DOHH2 (cell line): ENCODE results near the gene PCDHGB1.

Experiments
- H3F3A ChIP-seq: fragments of 200-600 bp; sonication (generic), shearing (Covaris generic); 2 replicates; pipeline ENCODE4 v1.6.0; 2016; ENCODE audit warnings: antibody characterized with exemption, mild to moderate bottlenecking; ENCODE audit not compliant: control insufficient read depth, insufficient read depth
- H3K27ac ChIP-seq: fragments of 200-600 bp; sonication (generic); 2 replicates; pipeline ENCODE4 v1.5.1; 2014; ENCODE audit warnings: low read depth, mild to moderate bottlenecking, low read length, moderate library complexity
- H3K27me3 ChIP-seq: fragments of 200-600 bp; sonication (generic); 2 replicates; pipeline ENCODE4 v1.6.1; 2014; ENCODE audit warnings: mild to moderate bottlenecking, low read length, mixed read lengths; ENCODE audit not compliant: control insufficient read depth
- H3K36me3 ChIP-seq: fragments of 200-600 bp; sonication (generic); 2 replicates; pipeline ENCODE4 v1.6.1; 2014; ENCODE audit warnings: mild to moderate bottlenecking, low read length, moderate library complexity, mixed read lengths; ENCODE audit not compliant: control insufficient read depth
- H3K4me1 ChIP-seq: fragments of 200-600 bp; sonication (generic); 2 replicates; pipeline ENCODE4 v1.6.1; 2014; ENCODE audit warnings: mild to moderate bottlenecking, low read length, mixed read lengths; ENCODE audit not compliant: control insufficient read depth
- H3K4me2 ChIP-seq: fragments of 200-600 bp; sonication (generic); 2 replicates; pipeline ENCODE4 v1.6.0; 2014; ENCODE audit warnings: mild to moderate bottlenecking, low read length, moderate library complexity
- H3K4me3 ChIP-seq: fragments of 200-600 bp; sonication (generic); 2 replicates; pipeline ENCODE4 v1.5.1; 2014; ENCODE audit warnings: mild to moderate bottlenecking, low read length, mixed read lengths
- H3K79me2 ChIP-seq: fragments of 200-600 bp; sonication (generic); 2 replicates; pipeline ENCODE4 v1.6.1; 2014; ENCODE audit warnings: mild to moderate bottlenecking, low read length, mixed read lengths; ENCODE audit not compliant: control insufficient read depth
- H3K9me2 ChIP-seq: fragments of 200-600 bp; sonication (generic); replicated peaks from 2 replicates; pipeline ENCODE4 v1.6.1; 2014; ENCODE audit warnings: mild to moderate bottlenecking, low read length, mixed read lengths; ENCODE audit not compliant: control insufficient read depth
- H3K9me3 ChIP-seq: fragments of 200-600 bp; sonication (generic); 2 replicates; pipeline ENCODE4 v1.6.1; 2014; ENCODE audit warnings: antibody characterized with exemption, low read length, mixed read lengths; ENCODE audit not compliant: control insufficient read depth, insufficient read depth
- H4K20me1 ChIP-seq: fragments of 200-600 bp; sonication (generic); 2 replicates; pipeline ENCODE4 v1.6.0; 2014; ENCODE audit warnings: low read depth, mild to moderate bottlenecking, antibody characterized with exemption, low read length, moderate library complexity; ENCODE audit not compliant: control insufficient read depth, insufficient read depth
- CTCF ChIP-seq: fragments of 200-600 bp; sonication (generic); IDR thresholded peaks from one replicate; pipeline ENCODE4 v1.5.1; 2014; ENCODE audit warnings: antibody characterized with exemption, mild to moderate bottlenecking, low read depth, low read length; ENCODE audit not compliant: poor library complexity, severe bottlenecking
- EZH2phosphoT487 ChIP-seq: fragments of 200-600 bp; sonication (generic); IDR thresholded peaks from 2 replicates; pipeline ENCODE4 v1.6.1; 2017; ENCODE audit warnings: borderline replicate concordance, mild to moderate bottlenecking, antibody characterized with exemption, low read length, moderate library complexity, mixed read lengths

The PCDHGB1 gene

GRCh38 chr5:141382469-141383294 lies 32.8 kb downstream of the PCDHGB1 start, which contains the start of gene PCDHGA7:
PCDHGA7 (plus strand) TSS chr5:141382742; CDS start chr5:141382900, 158 bp downstream.
- H3K4me3 ChIP-seq = no peak within 1 kb of the TSS
- no peaks in the 10 kb centered on the region for H3K4me1 ChIP-seq
- no peaks in the 10 kb centered on the region for H4K20me1 ChIP-seq
- no peaks in the 10 kb centered on the region; the same call in 1 of the 2 replicates for H3K79me2 ChIP-seq
- no peak within 1 kb of the TSS for H3K4me2 ChIP-seq
- no peaks in the 10 kb centered on the region for H3K27me3 ChIP-seq
- TF ChIP-seq EZH2phosphoT487 (no peak), CTCF (no peak)
- peaks cover 25% of the 10 kb centered on the region for H3K36me3 ChIP-seq
- no peak within 1 kb of the TSS for H3K27ac ChIP-seq
- no peaks in the 10 kb centered on the region for H3K9me2 ChIP-seq
- H3F3A ChIP-seq = no peaks in the 10 kb centered on the region
- peaks cover 26% of the 10 kb centered on the region; the same call in 1 of the 2 replicates for H3K9me3 ChIP-seq

- TF ChIP-seq CTCF (no peak), EZH2phosphoT487 (no peak)
- Histone ChIP-seq H3K4me3 (no peak overlapping the region), H3K36me3 (peaks cover 26% of the 10 kb centered on the region), H3K4me2 (no peak overlapping the region), H3K79me2 (peaks cover 1% of the 10 kb centered on the region; the same call in 1 of the 2 replicates), H3K27ac (no peak overlapping the region), H3K27me3 (no peaks in the 10 kb centered on the region), H3K9me2 (no peaks in the 10 kb centered on the region), H3K4me1 (no peaks in the 10 kb centered on the region), H4K20me1 (no peaks in the 10 kb centered on the region), H3K9me3 (peaks cover 28% of the 10 kb centered on the region; the same call in 1 of the 2 replicates), H3F3A (no peaks in the 10 kb centered on the region)
Observed at GRCh38 chr5:141383345-141383744, 33.4 kb downstream of the PCDHGB1 start.

- no peaks in the 10 kb centered on the region for H3K4me1 ChIP-seq
Observed at GRCh38 chr5:141384471-141385267, 34.8 kb downstream of the PCDHGB1 start.

More at GRCh38 chr5:141384471-141385267, 34.8 kb downstream of the PCDHGB1 start:
- Histone ChIP-seq H3K9me3 (peaks cover 39% of the 10 kb centered on the region), H3K4me2 (no peak overlapping the region), H3K4me3 (no peak overlapping the region), H3K27me3 (no peaks in the 10 kb centered on the region), H3K79me2 (peaks cover 7% of the 10 kb centered on the region), H3K27ac (no peak overlapping the region), H3K9me2 (no peaks in the 10 kb centered on the region), H3K36me3 (peaks cover 32% of the 10 kb centered on the region), H3F3A (no peaks in the 10 kb centered on the region), H4K20me1 (no peaks in the 10 kb centered on the region)
- no peak for TF ChIP-seq CTCF
- TF ChIP-seq EZH2phosphoT487 = no peak
